Measurements from ENCODE around the gene MEA1. TPM values are rescaled to one million over a fixed set of nuclear protein-coding genes. Genes with fewer than 3 reads are reported as not detected.

MEA1 gene
- total and polyA plus RNA-seq, 2 of the 4 experiments (the other 2 are of a cell fraction) = 116 to 126 TPM

Other genes with a start within 250 kb of the MEA1 start
- gene BICRAL, start 231.9 kb downstream of the MEA1 start, total RNA-seq (2012; rRNA removed) = 4.7 and 6.1 TPM in 2 replicates
- 3.9 and 4.0 TPM in 2 replicates for gene BICRAL, start 231.9 kb downstream of the MEA1 start, polyA plus RNA-seq (2012; rRNA removed)
- gene RPL7L1, start 134.3 kb downstream of the MEA1 start, total RNA-seq (2012; rRNA removed) = 112 and 125 TPM in 2 replicates
- 31.3 and 43.0 TPM in 2 replicates for gene RPL7L1, start 134.3 kb downstream of the MEA1 start, polyA plus RNA-seq (2012; rRNA removed)
- gene PTCRA, start 97.9 kb downstream of the MEA1 start, total RNA-seq (2012; rRNA removed) = not detected in 2 replicates
- not detected in 2 replicates for gene PTCRA, start 97.9 kb downstream of the MEA1 start, polyA plus RNA-seq (2012; rRNA removed)
- gene CNPY3, start 84.5 kb downstream of the MEA1 start, total RNA-seq (2012; rRNA removed) = 13.3 and 15.3 TPM in 2 replicates
- 39.2 and 39.8 TPM in 2 replicates for gene CNPY3, start 84.5 kb downstream of the MEA1 start, polyA plus RNA-seq (2012; rRNA removed)
- not detected in 2 replicates for gene GNMT, start 53.2 kb downstream of the MEA1 start, total RNA-seq (2012; rRNA removed)
- gene GNMT, start 53.2 kb downstream of the MEA1 start, polyA plus RNA-seq (2012; rRNA removed) = 0.36 TPM in 1 of 2 replicates, not detected in the other
- gene PEX6, start 34.8 kb downstream of the MEA1 start, total RNA-seq (2012; rRNA removed) = 9.4 and 10.6 TPM in 2 replicates
- gene PEX6, start 34.8 kb downstream of the MEA1 start, polyA plus RNA-seq (2012; rRNA removed) = 9.6 and 10.4 TPM in 2 replicates
- gene PPP2R5D, start 29.4 kb downstream of the MEA1 start, total RNA-seq (2012; rRNA removed) = 60.5 and 68.8 TPM in 2 replicates
- 50.6 and 55.6 TPM in 2 replicates for gene PPP2R5D, start 29.4 kb downstream of the MEA1 start, polyA plus RNA-seq (2012; rRNA removed)
- gene KLHDC3, start 303 bp upstream of the MEA1 start, total RNA-seq (2012; rRNA removed) = 69.7 and 76.0 TPM in 2 replicates
- 50.5 and 57.1 TPM in 2 replicates for gene KLHDC3, start 303 bp upstream of the MEA1 start, polyA plus RNA-seq (2012; rRNA removed)
- gene RRP36, start 7.7 kb upstream of the MEA1 start, total RNA-seq (2012; rRNA removed) = 106 and 114 TPM in 2 replicates
- gene RRP36, start 7.7 kb upstream of the MEA1 start, polyA plus RNA-seq (2012; rRNA removed) = 54.3 and 55.1 TPM in 2 replicates
- gene CUL7, start 39.9 kb upstream of the MEA1 start, total RNA-seq (2012; rRNA removed) = 33.3 and 39.3 TPM in 2 replicates
- 38.0 and 39.9 TPM in 2 replicates for gene CUL7, start 39.9 kb upstream of the MEA1 start, polyA plus RNA-seq (2012; rRNA removed)
- 15.8 and 18.1 TPM in 2 replicates for gene MRPL2, start 45.5 kb upstream of the MEA1 start, total RNA-seq (2012; rRNA removed)
- gene MRPL2, start 45.5 kb upstream of the MEA1 start, polyA plus RNA-seq (2012; rRNA removed) = 45.9 and 46.8 TPM in 2 replicates
- gene KLC4, start 45.7 kb upstream of the MEA1 start, total RNA-seq (2012; rRNA removed) = 9.7 and 10.9 TPM in 2 replicates
- 12.4 and 13.0 TPM in 2 replicates for gene KLC4, start 45.7 kb upstream of the MEA1 start, polyA plus RNA-seq (2012; rRNA removed)
- gene PTK7, start 62.4 kb upstream of the MEA1 start, total RNA-seq (2012; rRNA removed) = 44.4 and 47.1 TPM in 2 replicates
- 122 and 142 TPM in 2 replicates for gene PTK7, start 62.4 kb upstream of the MEA1 start, polyA plus RNA-seq (2012; rRNA removed)
- gene SRF, start 157.3 kb upstream of the MEA1 start, total RNA-seq (2012; rRNA removed) = 20.6 TPM in 2 replicates
- gene SRF, start 157.3 kb upstream of the MEA1 start, polyA plus RNA-seq (2012; rRNA removed) = 56.3 and 69.1 TPM in 2 replicates
- 6.1 and 7.7 TPM in 2 replicates for gene CUL9, start 168.2 kb upstream of the MEA1 start, total RNA-seq (2012; rRNA removed)
- gene CUL9, start 168.2 kb upstream of the MEA1 start, polyA plus RNA-seq (2012; rRNA removed) = 19.1 and 19.5 TPM in 2 replicates
- gene DNPH1, start 215.5 kb upstream of the MEA1 start, total RNA-seq (2012; rRNA removed) = 19.0 and 22.8 TPM in 2 replicates
- 47.8 and 58.0 TPM in 2 replicates for gene DNPH1, start 215.5 kb upstream of the MEA1 start, polyA plus RNA-seq (2012; rRNA removed)
- gene TTBK1, start 229.5 kb upstream of the MEA1 start, total RNA-seq (2012; rRNA removed) = under 0.01 TPM in 1 of 2 replicates, not detected in the other
- gene TTBK1, start 229.5 kb upstream of the MEA1 start, polyA plus RNA-seq (2012; rRNA removed) = 0.01 and 0.02 TPM in 2 replicates

Data from IMR-90 (cell line).